GM19023 (cell line): ENCODE results near the gene ZBTB43.
"Not testable (repeated sequence)": the region's sequence is repeated elsewhere in the genome, so short reads cannot be mapped to it uniquely, and the experiment has no call there.

ENCODE experiments used
- ATAC-seq: cut with Tn5 transposase; IDR thresholded peaks from one replicate; pipeline ENCODE4 v1.9.1; 2021; ENCODE audit warnings: mild to moderate bottlenecking, moderate library complexity; ENCODE audit not compliant: unreplicated experiment

Gene ZBTB43

GRCh38 chr9:126788634-126789349, 16.0 kb upstream of the ZBTB43 start:
- ATAC-seq, result no peak

- no peak for ATAC-seq
Observed at GRCh38 chr9:126790561-126790960, 14.3 kb upstream of the ZBTB43 start.

GRCh38 chr9:126791406-126792230, 13.2 kb upstream of the ZBTB43 start:
- ATAC-seq, result no peak

- no peak for ATAC-seq
Observed at GRCh38 chr9:126793686-126794417, 11.0 kb upstream of the ZBTB43 start.

GRCh38 chr9:126794441-126794840, 10.4 kb upstream of the ZBTB43 start:
- no peak for ATAC-seq

- no peak for ATAC-seq
Observed at GRCh38 chr9:126796758-126797157, 8.1 kb upstream of the ZBTB43 start.

- ATAC-seq, result no peak
Observed at GRCh38 chr9:126797903-126798302, 6.9 kb upstream of the ZBTB43 start.

GRCh38 chr9:126799034-126799433, 5.8 kb upstream of the ZBTB43 start:
- ATAC-seq, result no peak

- ATAC-seq, result no peak
Observed at GRCh38 chr9:126802318-126803059, 2.4 kb upstream of the ZBTB43 start.

GRCh38 chr9:126804198-126804695, 593 bp upstream of the ZBTB43 start:
- no peak for ATAC-seq

GRCh38 chr9:126805554-126806262, 868 bp downstream of the ZBTB43 start:
- ATAC-seq, result peak; percentile 69

- no peak for ATAC-seq
Observed at GRCh38 chr9:126806336-126806735, 1.5 kb downstream of the ZBTB43 start.

GRCh38 chr9:126809068-126809467, 4.2 kb downstream of the ZBTB43 start:
- no peak for ATAC-seq

GRCh38 chr9:126810221-126810620, 5.4 kb downstream of the ZBTB43 start:
- not testable (repeated sequence) for ATAC-seq

GRCh38 chr9:126813072-126813471, 8.2 kb downstream of the ZBTB43 start:
- ATAC-seq, result no peak

GRCh38 chr9:126814091-126814490, 9.3 kb downstream of the ZBTB43 start:
- ATAC-seq, result no peak

GRCh38 chr9:126817615-126818014, 12.8 kb downstream of the ZBTB43 start:
- not testable (repeated sequence) for ATAC-seq

GRCh38 chr9:126818482-126818881, 13.6 kb downstream of the ZBTB43 start:
- no peak for ATAC-seq

GRCh38 chr9:126819482-126819881, 14.6 kb downstream of the ZBTB43 start:
- ATAC-seq, result no peak

- ATAC-seq, result no peak
Observed at GRCh38 chr9:126822278-126822677, 17.4 kb downstream of the ZBTB43 start.
